ENCODE measurements around the gene MYL2. TPM values are rescaled to one million over a fixed set of nuclear protein-coding genes. Genes with fewer than 3 reads are reported as not detected.

MYL2 gene
- total RNA-seq, 2 experiments from 2014 or later: not detected

GRCh38 chr12:110863161-110863560, 57.2 kb downstream of the MYL2 start:
- no peaks in the 10 kb centered on the region for H3K27me3 Mint-ChIP-seq
- POLR2A ChIA-PET: no interaction called here
- TF ChIP-seq, protein P1, sequence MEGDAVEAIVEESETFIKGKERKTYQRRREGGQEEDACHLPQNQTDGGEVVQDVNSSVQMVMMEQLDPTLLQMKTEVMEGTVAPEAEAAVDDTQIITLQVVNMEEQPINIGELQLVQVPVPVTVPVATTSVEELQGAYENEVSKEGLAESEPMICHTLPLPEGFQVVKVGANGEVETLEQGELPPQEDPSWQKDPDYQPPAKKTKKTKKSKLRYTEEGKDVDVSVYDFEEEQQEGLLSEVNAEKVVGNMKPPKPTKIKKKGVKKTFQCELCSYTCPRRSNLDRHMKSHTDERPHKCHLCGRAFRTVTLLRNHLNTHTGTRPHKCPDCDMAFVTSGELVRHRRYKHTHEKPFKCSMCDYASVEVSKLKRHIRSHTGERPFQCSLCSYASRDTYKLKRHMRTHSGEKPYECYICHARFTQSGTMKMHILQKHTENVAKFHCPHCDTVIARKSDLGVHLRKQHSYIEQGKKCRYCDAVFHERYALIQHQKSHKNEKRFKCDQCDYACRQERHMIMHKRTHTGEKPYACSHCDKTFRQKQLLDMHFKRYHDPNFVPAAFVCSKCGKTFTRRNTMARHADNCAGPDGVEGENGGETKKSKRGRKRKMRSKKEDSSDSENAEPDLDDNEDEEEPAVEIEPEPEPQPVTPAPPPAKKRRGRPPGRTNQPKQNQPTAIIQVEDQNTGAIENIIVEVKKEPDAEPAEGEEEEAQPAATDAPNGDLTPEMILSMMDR (IDR thresholded peaks at IDR 0.05): no peak
- H3K9me3 Mint-ChIP-seq: no peaks in the 10 kb centered on the region
- no peak overlapping the region for H3K27ac Mint-ChIP-seq
- intact Hi-C loops (cut with micrococcal nuclease): no loop called here
- H3K4me3 Mint-ChIP-seq: no peak overlapping the region
- H3K36me3 Mint-ChIP-seq (ENCODE audit: low read depth): no peaks in the 10 kb centered on the region
- no peak for DNase-seq
- H3K4me1 Mint-ChIP-seq (ENCODE audit: low read depth): peaks cover 7% of the 10 kb centered on the region
- CTCF ChIA-PET: interaction anchor here (1.6 to 2.0 kb wide), 2 partner anchors 25 to 31 kb away, joined by 5 to 6 read pairs; no protein-coding TSS in a partner anchor
- no peak for ATAC-seq

DNA sequence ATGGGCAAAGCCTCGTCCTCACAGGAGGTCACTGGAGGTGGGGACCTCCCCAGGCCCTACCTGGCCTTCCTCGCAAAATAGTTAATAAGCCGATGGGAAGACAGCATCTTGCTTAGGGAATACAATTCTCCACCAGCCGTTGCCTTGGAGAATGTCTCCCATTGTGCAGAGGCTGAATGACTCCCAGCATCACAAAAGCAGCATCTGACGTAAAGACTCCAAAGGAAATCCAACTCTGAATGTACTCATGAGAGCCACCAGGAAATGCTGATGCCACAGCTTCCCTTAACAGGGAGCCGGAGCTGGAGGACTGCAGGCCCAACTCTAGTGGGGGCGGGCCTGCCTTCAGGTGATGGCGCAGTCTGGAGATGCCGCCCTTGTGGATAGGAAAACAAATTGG, 58.0 kb downstream of the MYL2 start:
- H3K4me1 Mint-ChIP-seq (ENCODE audit: low read depth): peaks cover 7% of the 10 kb centered on the region
- H3K9me3 Mint-ChIP-seq: no peaks in the 10 kb centered on the region
- intact Hi-C loops (cut with micrococcal nuclease): no loop called here
- no peak overlapping the region for H3K27ac Mint-ChIP-seq
- H3K36me3 Mint-ChIP-seq (ENCODE audit: low read depth): no peaks in the 10 kb centered on the region
- ATAC-seq (no peak), DNase-seq (no peak)
- no peak overlapping the region for H3K4me3 Mint-ChIP-seq
- CTCF ChIA-PET: interaction anchor here (1.6 kb wide), 1 partner anchor 32 kb away, joined by 5 read pairs; no protein-coding TSS in a partner anchor
- TF ChIP-seq, protein P1 (IDR thresholded peaks at IDR 0.05): no peak
- H3K27me3 Mint-ChIP-seq: no peaks in the 10 kb centered on the region
- POLR2A ChIA-PET: no interaction called here

GRCh38 chr12:110861729-110862128, 58.6 kb downstream of the MYL2 start:
- Mint-ChIP-seq H3K27me3 (no peaks in the 10 kb centered on the region), H3K27ac (no peak overlapping the region)
- intact Hi-C loops (cut with micrococcal nuclease): no loop called here

More at GRCh38 chr12:110861729-110862128, 58.6 kb downstream of the MYL2 start:
- DNase-seq: no peak
- TF ChIP-seq, protein P1 (IDR thresholded peaks at IDR 0.05): no peak
- Mint-ChIP-seq H3K36me3 (ENCODE audit: low read depth) (no peaks in the 10 kb centered on the region), H3K9me3 (no peaks in the 10 kb centered on the region), H3K4me3 (no peak overlapping the region), H3K4me1 (ENCODE audit: low read depth) (peaks cover 7% of the 10 kb centered on the region)
- ChIA-PET POLR2A (no interaction called here), CTCF (interaction anchor here (1.6 kb wide), 1 partner anchor 33 kb away, joined by 5 read pairs; no protein-coding TSS in a partner anchor)
- no peak for ATAC-seq

Other genes with a start within 250 kb of the MYL2 start
- 10 to 100 TPM; 23.0 to 24.2 TPM for gene HVCN1, start 231.5 kb downstream of the MYL2 start, total RNA-seq
- gene PPP1CC, start 177.7 kb downstream of the MYL2 start, total RNA-seq: 100 to 1,000 TPM; 242 to 244 TPM
- gene CCDC63, start 73.6 kb downstream of the MYL2 start, total RNA-seq: not detected
- gene CUX2, start 113.6 kb upstream of the MYL2 start, total RNA-seq: under 1 TPM; 0.13 to 0.14 TPM